ENCODE results near the gene PRTG.
"Not testable (repeated sequence)": the region's sequence is repeated elsewhere in the genome, so short reads cannot be mapped to it uniquely, and the experiment has no call there.

Gene PRTG

GRCh38 chr15:55613727-55614126 is 129.2 kb downstream of the PRTG start:
- DNase-seq (ENCODE audit: low read depth): no peak
- H3K4me3 ChIP-seq (ENCODE audit: control insufficient read depth, low read depth, low read length): no peak overlapping the region
- TF ChIP-seq, protein P1, sequence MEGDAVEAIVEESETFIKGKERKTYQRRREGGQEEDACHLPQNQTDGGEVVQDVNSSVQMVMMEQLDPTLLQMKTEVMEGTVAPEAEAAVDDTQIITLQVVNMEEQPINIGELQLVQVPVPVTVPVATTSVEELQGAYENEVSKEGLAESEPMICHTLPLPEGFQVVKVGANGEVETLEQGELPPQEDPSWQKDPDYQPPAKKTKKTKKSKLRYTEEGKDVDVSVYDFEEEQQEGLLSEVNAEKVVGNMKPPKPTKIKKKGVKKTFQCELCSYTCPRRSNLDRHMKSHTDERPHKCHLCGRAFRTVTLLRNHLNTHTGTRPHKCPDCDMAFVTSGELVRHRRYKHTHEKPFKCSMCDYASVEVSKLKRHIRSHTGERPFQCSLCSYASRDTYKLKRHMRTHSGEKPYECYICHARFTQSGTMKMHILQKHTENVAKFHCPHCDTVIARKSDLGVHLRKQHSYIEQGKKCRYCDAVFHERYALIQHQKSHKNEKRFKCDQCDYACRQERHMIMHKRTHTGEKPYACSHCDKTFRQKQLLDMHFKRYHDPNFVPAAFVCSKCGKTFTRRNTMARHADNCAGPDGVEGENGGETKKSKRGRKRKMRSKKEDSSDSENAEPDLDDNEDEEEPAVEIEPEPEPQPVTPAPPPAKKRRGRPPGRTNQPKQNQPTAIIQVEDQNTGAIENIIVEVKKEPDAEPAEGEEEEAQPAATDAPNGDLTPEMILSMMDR (IDR thresholded peaks at IDR 0.05; ENCODE audit: control insufficient read depth, insufficient read depth, low read depth, low read length, missing control alignments): no peak

DNA sequence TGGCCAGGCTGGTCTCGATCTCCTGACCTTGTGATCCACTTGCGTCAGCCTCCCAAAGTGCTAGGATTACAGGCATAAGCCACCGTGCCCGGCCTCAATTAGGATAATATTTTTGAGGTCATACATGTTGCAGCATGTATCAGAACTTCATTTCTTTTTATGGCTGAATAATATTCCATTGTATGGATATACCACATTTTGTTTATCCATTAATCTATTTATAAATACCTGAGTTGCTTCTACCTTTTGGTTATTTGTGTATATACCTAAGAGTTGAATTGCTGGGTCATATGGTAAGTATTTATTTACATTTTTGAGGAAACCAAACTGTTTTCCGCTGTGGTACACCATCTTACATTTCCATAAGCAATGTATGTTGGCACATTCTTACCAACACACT is 136.7 kb downstream of the PRTG start:
- TF ChIP-seq, protein P1 (IDR thresholded peaks at IDR 0.05; ENCODE audit: control insufficient read depth, insufficient read depth, low read depth, low read length, missing control alignments): no peak
- H3K4me3 ChIP-seq (ENCODE audit: control insufficient read depth, low read depth, low read length): no peak overlapping the region
- no peak for DNase-seq (ENCODE audit: low read depth)

GRCh38 chr15:55601374-55601773 is 141.6 kb downstream of the PRTG start:
- TF ChIP-seq, protein P1 (IDR thresholded peaks at IDR 0.05; ENCODE audit: control insufficient read depth, insufficient read depth, low read depth, low read length, missing control alignments): no peak
- no peak for DNase-seq (ENCODE audit: low read depth)
- H3K4me3 ChIP-seq (ENCODE audit: control insufficient read depth, low read depth, low read length): no peak overlapping the region

GRCh38 chr15:55599439-55599838 is 143.5 kb downstream of the PRTG start:
- TF ChIP-seq, protein P1 (IDR thresholded peaks at IDR 0.05; ENCODE audit: control insufficient read depth, insufficient read depth, low read depth, low read length, missing control alignments): no peak
- no peak for DNase-seq (ENCODE audit: low read depth)
- H3K4me3 ChIP-seq (ENCODE audit: control insufficient read depth, low read depth, low read length): no peak overlapping the region

GRCh38 chr15:55593019-55593418 is 149.9 kb downstream of the PRTG start:
- not testable (repeated sequence) for H3K4me3 ChIP-seq (ENCODE audit: control insufficient read depth, low read depth, low read length); DNase-seq (ENCODE audit: low read depth)

DNA sequence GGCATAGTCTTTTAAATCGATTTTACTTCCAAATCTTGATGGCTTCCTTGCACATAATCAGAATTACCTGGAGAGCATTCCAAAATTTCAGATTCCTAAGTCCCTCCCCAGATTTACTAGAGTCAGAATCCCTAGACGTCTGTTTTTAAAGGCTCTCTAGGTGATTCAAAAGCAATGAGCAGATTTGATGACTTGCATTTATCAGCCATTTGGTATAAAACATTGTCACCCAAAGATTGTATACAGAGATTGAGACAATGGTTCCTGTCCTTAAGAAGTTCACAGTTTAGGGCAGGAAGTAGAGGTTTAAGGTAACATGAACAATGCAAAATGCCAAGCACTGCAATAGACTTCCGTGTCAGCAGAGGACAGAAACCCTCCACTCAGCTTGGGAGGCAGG is 152.2 kb downstream of the PRTG start:
- H3K4me3 ChIP-seq (ENCODE audit: control insufficient read depth, low read depth, low read length): no peak overlapping the region
- TF ChIP-seq, protein P1 (IDR thresholded peaks at IDR 0.05; ENCODE audit: control insufficient read depth, insufficient read depth, low read depth, low read length, missing control alignments): no peak
- no peak for DNase-seq (ENCODE audit: low read depth)

DNA sequence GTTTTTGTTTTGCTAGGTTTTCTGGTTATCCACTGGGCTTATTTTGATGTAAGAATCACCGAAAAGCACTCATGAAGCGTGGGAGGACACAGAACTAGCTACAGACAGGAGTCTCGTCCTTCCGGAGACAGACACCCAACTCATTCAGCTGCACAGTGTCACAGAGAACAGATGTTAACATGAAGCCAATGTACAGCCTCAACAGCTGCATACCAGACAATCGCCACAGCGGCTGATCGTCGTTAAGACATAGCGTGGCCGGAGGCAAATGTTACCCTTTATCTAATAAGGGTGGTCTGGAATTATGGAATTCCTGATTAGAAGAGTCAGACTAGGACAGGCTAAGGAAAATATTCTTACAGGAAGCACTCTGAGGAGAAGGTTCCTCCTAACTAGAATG is 153.7 kb downstream of the PRTG start:
- no peak for DNase-seq (ENCODE audit: low read depth)
- no peak overlapping the region for H3K4me3 ChIP-seq (ENCODE audit: control insufficient read depth, low read depth, low read length)
- TF ChIP-seq, protein P1 (IDR thresholded peaks at IDR 0.05; ENCODE audit: control insufficient read depth, insufficient read depth, low read depth, low read length, missing control alignments): no peak

All from AG09309 (cell line).